Motor neuron (in vitro differentiated cells): ENCODE data around the gene TAGLN2. TPM values are rescaled to one million over a fixed set of nuclear protein-coding genes. Genes with fewer than 3 reads are reported as not detected.

ENCODE experiments used
- ATAC-seq, 8 experiments: fragments of 200-7000 bp; cut with Tn5 transposase; replicated peaks in 6 of 8; 2 replicates each; pipeline ENCODE4 v1.8.0; 2021; ENCODE audit warnings: mild to moderate bottlenecking in 8 of 8, moderate library complexity in 8 of 8
- H3K27ac ChIP-seq, 2 donors: fragments of 250-450 bp; sonication (Bioruptor Pico); 2 replicates each; pipeline ENCODE4 v1.9.0; 2021; ENCODE audit warnings: antibody characterized with exemption in 2 of 2, mild to moderate bottlenecking in 2 of 2, moderate library complexity in 1 of 2
- H3K4me1 ChIP-seq, 2 donors: fragments of 250-450 bp; sonication (Bioruptor Pico); replicated peaks in 1 of 2; 2 replicates each; pipeline ENCODE4 v1.6.1; 2021; ENCODE audit warnings: antibody characterized with exemption in 2 of 2, mild to moderate bottlenecking in 2 of 2, moderate library complexity in 1 of 2
- H3K4me3 ChIP-seq, 5 donors: fragments of 250-450 bp; sonication (Bioruptor Pico); 2 replicates each; pipeline ENCODE4 v1.9.0; 2021; ENCODE audit warnings: antibody characterized with exemption in 5 of 5, mild to moderate bottlenecking in 5 of 5, moderate library complexity in 4 of 5
- WGBS, 10 experiments: fragments of 450-650 bp; shearing (Covaris generic); methylation state at CpG; one replicate each; pipeline ENCODE4 v1.0.0; 2022; 5-methylcytosine and 5-hydroxymethylcytosine counted together
- in situ Hi-C, 9 experiments: fragments of 400-800 bp; cut with MboI; loops; one replicate each; pipeline ENCODE4 v1.15.0; 2021; ENCODE audit warnings: low sequenced_read_pairs in 9 of 9, low pct_unique_long_range_greater_than_20kb in 2 of 9; ENCODE audit not compliant: unreplicated experiment in 9 of 9
- total RNA-seq, 8 experiments: library from RNA; unstranded; fragments of 300-600 nt; gene quantifications; 2 replicates each; pipeline versions ENCODE4 v1.2.3 to v1.2.4, GENCODE V29; 2022

The TAGLN2 gene
- total RNA-seq, 8 experiments from 2014 or later = 9.4 to 296 (median 93.0) TPM

DNA sequence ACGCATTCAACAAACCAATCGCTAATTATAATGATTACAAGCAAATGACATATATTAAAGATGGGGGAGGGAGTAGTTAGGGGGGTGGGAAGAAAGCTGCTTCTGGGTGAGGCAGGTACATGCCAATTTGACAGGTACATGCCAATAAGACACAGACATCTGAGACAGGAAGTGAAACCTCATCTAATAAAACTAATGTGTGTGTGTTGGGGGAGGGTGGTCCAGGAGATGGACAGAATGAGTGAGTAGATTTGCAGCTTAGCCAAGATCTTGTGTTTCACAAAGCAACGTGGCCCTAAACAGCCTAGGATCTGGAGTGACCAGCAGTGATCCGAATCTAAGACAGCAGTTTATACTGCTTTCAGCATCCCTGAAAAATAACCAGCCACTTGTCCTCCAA is 36.1 kb downstream of the TAGLN2 start:
- Histone ChIP-seq H3K4me1 (no peaks in the 10 kb centered on the region), H3K27ac (no peak overlapping the region), H3K4me3 (no peak overlapping the region)
- ATAC-seq = no peak
- in situ Hi-C loops = loop anchor here in 2 of 9 experiments (25.0 kb wide), 1 partner anchor 102 kb away; the partner anchor contains the start of gene DUSP23 (in 2 of the 2)
- 67 to 100% (median 90%) methylated on average over 1 to 3 of the region's 4 CpGs; no CpG with 5 or more reads in 1 of the 10 experiments for WGBS, 10 experiments

GRCh38 chr1:159884296-159884695 is 41.0 kb downstream of the TAGLN2 start:
- Histone ChIP-seq H3K4me3 (no peak overlapping the region), H3K27ac (no peak overlapping the region), H3K4me1 (no peaks in the 10 kb centered on the region)
- 40 to 100% (median 68%) methylated on average over 1 to 8 of the region's 8 CpGs; no CpG with 5 or more reads in 1 of the 10 experiments for WGBS, 10 experiments
- in situ Hi-C loops = loop anchor here in 2 of 9 experiments (25.0 kb wide), 1 partner anchor 97 kb away; the partner anchor contains the start of gene DUSP23 (in 2 of the 2)
- no peak for ATAC-seq

DNA sequence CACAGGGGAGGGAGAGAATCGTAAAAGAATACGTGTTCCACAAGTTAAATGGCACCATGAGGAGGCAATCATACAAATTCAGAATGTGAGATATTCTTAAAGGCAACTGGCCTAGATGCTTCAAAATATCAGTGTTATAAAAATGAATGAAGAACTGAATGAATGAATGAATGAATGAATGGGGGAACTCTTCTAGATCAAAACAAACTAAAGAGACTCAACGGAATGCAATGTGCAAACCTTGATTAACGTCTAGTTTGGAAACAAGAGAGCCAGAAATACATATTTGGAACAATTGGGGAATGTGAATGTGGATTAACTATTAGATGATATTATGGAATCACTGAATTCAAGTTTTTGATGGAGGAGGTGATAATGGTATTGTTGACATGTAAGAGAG is 42.2 kb downstream of the TAGLN2 start:
- ATAC-seq = no peak

GRCh38 chr1:159882527-159882862 is 42.8 kb downstream of the TAGLN2 start:
- WGBS, 10 experiments = 82 to 100% (median 93%) methylated on average over 2 of the region's 2 CpGs; no CpG with 5 or more reads in 2 of the 10 experiments
- ATAC-seq = peak in 3 of 8 experiments; percentile 56 to 83 (median 83)
- in situ Hi-C loops = loop anchor here in 2 of 9 experiments (25.0 kb wide), 1 partner anchor 95 kb away; the partner anchor contains the start of gene DUSP23 (in 2 of the 2)

More for the DNA sequence above, 42.2 kb downstream of the TAGLN2 start:
- Histone ChIP-seq H3K4me1 (no peaks in the 10 kb centered on the region), H3K4me3 (no peak overlapping the region), H3K27ac (no peak overlapping the region)
- in situ Hi-C loops = loop anchor here in 2 of 9 experiments (25.0 kb wide), 1 partner anchor 96 kb away; the partner anchor contains the start of gene DUSP23 (in 2 of the 2)
- 23 to 100% (median 78%) methylated on average over 1 to 4 of the region's 4 CpGs for WGBS, 10 experiments

DNA sequence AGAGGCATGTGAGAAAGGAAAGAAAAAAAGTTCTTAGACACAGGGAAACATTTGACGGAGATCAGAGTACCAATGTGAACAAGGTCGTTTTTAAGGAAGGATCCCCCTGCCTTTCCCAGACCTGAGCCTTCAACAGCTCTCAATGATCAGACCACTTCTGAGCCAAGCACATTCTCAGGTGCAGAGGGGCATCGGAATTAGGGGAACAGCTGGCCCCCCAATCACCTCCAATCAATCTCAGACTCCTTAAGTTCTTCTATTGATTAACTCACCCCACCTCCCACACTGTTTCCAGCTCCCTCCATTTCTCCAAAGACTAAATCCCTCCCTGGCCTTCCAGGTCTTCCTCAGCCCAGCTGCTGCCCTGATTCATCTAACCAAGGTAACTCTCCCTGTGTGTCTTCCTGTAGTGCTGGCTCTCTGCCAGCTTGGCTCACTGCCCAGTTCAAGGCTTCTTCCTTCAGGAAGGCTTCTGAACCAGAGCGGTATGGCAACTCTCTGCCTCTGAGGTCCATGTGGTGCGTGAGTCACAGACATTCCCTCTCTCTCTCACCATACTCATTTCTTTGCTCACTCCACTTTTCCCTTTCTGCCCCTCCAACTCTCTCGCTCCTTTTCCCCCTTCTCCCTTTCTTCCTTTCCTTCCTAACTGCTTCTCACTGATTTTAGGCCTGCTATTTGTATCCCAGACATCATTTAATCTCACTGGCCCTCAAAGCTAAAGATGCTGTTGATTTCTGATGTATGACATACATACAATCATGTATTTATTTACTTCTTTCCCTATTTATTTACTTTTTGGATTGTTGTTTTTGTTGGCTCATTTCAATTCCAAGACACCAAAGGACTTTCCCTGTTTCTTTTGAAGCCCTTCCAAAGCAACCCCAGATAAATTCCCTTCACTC is 43.4 kb downstream of the TAGLN2 start:
- WGBS, 10 experiments = 29 to 72% (median 50%) methylated on average over 1 to 6 of the region's 6 CpGs
- Histone ChIP-seq H3K4me3 (no peak overlapping the region), H3K27ac (no peak overlapping the region), H3K4me1 (no peaks in the 10 kb centered on the region)
- in situ Hi-C loops = loop anchor here in 2 of 9 experiments (25.0 kb wide), 1 partner anchor 95 kb away; the partner anchor contains the start of gene DUSP23 (in 2 of the 2)
- peak; percentile 64 to 99 (median 82) for ATAC-seq

More at GRCh38 chr1:159882527-159882862, 42.8 kb downstream of the TAGLN2 start:
- no peak overlapping the region for H3K27ac ChIP-seq
- H3K4me1 ChIP-seq = no peaks in the 10 kb centered on the region
- no peak overlapping the region for H3K4me3 ChIP-seq

GRCh38 chr1:159880430-159880829 is 44.9 kb downstream of the TAGLN2 start:
- no peak overlapping the region for H3K27ac ChIP-seq
- H3K4me1 ChIP-seq = no peaks in the 10 kb centered on the region
- H3K4me3 ChIP-seq = no peak overlapping the region
- 44 to 100% (median 80%) methylated on average over 1 to 3 of the region's 3 CpGs; no CpG with 5 or more reads in 1 of the 10 experiments for WGBS, 10 experiments
- peak in 1 of 8 experiments; percentile 8 for ATAC-seq
- in situ Hi-C loops = loop anchor here in 2 of 9 experiments (25.0 kb wide), 1 partner anchor 93 kb away; the partner anchor contains the start of gene DUSP23 (in 2 of the 2)

GRCh38 chr1:159879977-159880376 is 45.3 kb downstream of the TAGLN2 start:
- in situ Hi-C loops = loop anchor here in 2 of 9 experiments (25.0 kb wide), 1 partner anchor 93 kb away; the partner anchor contains the start of gene DUSP23 (in 2 of the 2)
- no peak overlapping the region for H3K27ac ChIP-seq
- no peaks in the 10 kb centered on the region for H3K4me1 ChIP-seq
- 42 to 100% (median 91%) methylated on average over 2 to 4 of the region's 4 CpGs; no CpG with 5 or more reads in 2 of the 10 experiments for WGBS, 10 experiments
- no peak overlapping the region for H3K4me3 ChIP-seq
- ATAC-seq = peak in 2 of 8 experiments; percentile 31 to 53

- no peak for ATAC-seq
- in situ Hi-C loops = loop anchor here in 2 of 9 experiments (25.0 kb wide), 1 partner anchor 92 kb away; the partner anchor contains the start of gene DUSP23 (in 2 of the 2)
- 38 to 100% (median 72%) methylated on average over 1 to 3 of the region's 3 CpGs; no CpG with 5 or more reads in 1 of the 10 experiments for WGBS, 10 experiments
These were observed 46.2 kb downstream of the TAGLN2 start for GRCh38 chr1:159879136-159879535.

DNA sequence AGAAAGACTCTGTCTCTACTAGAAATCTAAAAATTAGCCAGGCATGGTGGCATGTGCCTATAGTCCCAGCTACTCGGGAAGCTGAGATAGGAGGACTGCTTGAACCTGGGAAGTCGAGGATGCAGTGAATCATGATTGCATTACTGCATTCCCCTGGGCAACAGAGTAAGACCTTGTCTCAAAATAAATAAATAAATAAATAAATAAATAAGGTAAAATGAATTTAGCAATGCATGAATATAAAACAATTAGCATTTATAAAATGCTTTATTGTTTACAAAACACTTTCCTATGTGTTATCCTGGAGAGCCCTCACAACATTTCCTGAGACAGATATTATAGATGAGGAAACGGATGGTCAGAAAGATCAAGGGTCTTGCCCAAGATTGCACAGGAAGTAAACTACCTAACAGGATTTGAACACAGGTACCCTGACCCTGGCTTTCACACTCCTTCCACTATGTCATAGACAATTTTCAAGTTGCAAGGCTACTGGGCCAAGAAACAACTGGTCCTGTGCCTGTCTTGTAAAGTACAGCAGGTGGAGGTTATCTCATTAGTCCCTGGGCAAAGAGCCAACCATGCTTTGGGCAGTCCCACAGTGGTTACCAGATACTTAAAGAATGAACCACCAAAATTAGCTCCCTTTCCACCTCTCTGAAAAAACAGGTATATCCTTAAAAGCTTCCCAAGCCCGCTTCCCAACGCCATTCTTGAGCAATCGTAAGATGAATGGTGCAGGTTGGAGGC is 47.4 kb downstream of the TAGLN2 start:
- WGBS, 10 experiments = 65 to 100% (median 89%) methylated on average over 1 to 6 of the region's 6 CpGs; no CpG with 5 or more reads in 1 of the 10 experiments
- Histone ChIP-seq H3K4me1 (no peaks in the 10 kb centered on the region), H3K27ac (no peak overlapping the region), H3K4me3 (no peak overlapping the region)
- ATAC-seq = no peak
- in situ Hi-C loops = loop anchor here in 2 of 9 experiments (25.0 kb wide), 1 partner anchor 91 kb away; the partner anchor contains the start of gene DUSP23 (in 2 of the 2)

More at GRCh38 chr1:159879136-159879535, 46.2 kb downstream of the TAGLN2 start:
- H3K4me1 ChIP-seq = no peaks in the 10 kb centered on the region
- no peak overlapping the region for H3K27ac ChIP-seq
- no peak overlapping the region for H3K4me3 ChIP-seq

DNA sequence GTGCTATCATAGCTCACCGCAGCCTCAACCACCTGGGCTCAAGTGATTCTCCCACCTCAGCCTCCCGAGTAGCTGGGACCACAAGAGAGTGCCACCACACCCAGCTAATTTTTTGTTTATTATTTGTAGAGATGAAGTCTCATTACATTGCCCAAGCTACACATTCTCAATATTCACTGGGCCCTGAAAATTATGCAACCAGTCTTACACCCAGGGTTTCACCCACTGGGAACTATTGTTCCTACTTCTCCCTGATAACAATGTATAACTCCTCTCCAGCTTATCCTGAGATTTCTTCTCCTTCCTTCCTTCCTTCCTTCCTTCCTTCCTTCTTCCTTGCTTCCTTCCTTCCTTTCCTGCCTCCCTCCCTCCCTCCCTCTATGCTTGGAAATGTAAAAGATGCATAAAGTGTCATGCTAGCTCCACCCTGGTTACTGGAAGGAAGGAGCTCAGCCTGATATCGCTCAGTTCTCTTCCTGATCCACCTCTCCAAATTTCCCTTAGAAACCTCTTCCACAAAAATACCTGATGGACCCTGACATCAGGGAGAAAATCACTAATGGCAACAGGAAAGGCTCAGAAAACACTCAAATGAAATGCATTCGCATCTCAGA is 51.7 kb downstream of the TAGLN2 start:
- no peak overlapping the region for H3K27ac ChIP-seq
- H3K4me3 ChIP-seq = no peak overlapping the region
- in situ Hi-C loops = no loop called here
- peak in 3 of 8 experiments; percentile 72 to 87 (median 81) for ATAC-seq
- 0 to 91% (median 73%) methylated on average over 1 to 4 of the region's 4 CpGs; no CpG with 5 or more reads in 1 of the 10 experiments for WGBS, 10 experiments
- H3K4me1 ChIP-seq = no peaks in the 10 kb centered on the region

GRCh38 chr1:159872891-159873290 is 52.4 kb downstream of the TAGLN2 start:
- 77 to 92% (median 84%) methylated on average over 5 to 13 of the region's 15 CpGs; no CpG with 5 or more reads in 6 of the 10 experiments for WGBS, 10 experiments
- no peak for ATAC-seq
- Histone ChIP-seq H3K4me1 (no peaks in the 10 kb centered on the region), H3K27ac (no peak overlapping the region), H3K4me3 (no peak overlapping the region)
- in situ Hi-C loops = no loop called here

DNA sequence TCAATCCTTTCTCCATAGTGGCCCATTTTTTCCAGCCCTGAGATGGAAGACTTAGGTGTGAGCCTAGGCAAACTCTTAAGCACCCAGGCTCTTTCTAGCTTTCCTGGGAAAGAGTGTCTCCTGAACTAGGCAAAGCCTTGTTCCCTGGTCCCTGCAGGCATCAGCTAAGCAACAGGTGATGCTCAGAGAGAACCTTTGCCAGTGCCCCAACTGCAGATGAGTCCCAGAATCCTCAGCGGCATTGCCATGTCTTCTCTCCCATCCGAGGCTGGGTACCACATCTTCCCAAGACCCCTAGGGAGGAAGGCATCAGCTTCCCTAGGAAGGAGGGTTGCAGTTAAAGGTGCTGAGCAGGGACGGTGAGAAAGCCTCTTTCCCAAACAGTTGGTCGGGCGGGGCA is 54.6 kb downstream of the TAGLN2 start:
- in situ Hi-C loops = no loop called here
- Histone ChIP-seq H3K4me3 (no peak overlapping the region), H3K4me1 (no peaks in the 10 kb centered on the region), H3K27ac (no peak overlapping the region)
- WGBS, 10 experiments = 65 to 100% (median 77%) methylated on average over 1 to 5 of the region's 5 CpGs; no CpG with 5 or more reads in 4 of the 10 experiments
- no peak for ATAC-seq
